ENCODE results near the gene PIGX.

Gene PIGX

DNA sequence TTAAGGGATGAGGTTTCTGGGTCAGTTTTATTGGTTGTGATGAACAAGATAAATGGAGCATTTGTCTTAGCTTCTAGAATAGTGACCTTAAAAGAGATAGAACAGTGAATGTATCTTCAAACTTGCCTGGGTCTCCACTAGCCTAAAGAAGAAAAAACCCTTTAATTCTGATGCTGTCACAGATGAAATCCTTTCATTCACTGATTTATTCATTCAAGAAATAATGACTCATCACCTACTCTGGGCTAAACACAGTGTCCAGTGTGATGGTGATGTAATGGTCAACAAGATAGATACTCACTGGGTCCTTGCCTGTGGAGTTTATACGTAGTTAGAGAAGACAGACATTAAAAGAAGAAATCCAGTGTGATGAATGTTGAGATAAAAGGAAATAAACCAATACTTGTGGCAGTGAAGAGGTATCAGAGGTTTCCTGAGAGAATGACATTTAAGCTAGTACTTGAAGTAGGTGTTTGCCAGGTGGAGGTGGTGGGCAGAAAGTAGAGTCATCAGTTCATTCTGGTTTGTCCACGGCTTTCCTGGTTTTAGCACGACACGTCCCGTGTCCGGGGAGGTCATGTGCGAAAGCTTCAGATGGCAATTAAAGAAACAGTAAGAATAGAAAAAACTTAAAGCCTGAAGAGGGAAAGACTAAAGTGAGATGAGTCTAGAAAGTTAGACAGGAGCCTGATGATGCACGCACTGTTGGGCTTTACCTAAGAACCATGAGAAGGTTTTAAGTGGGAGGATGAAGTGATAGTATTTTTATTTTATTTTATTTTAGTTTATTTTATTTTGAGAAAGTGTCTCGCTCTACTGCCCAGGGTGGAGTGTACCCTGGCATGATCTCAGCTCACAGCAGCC lies 45.9 kb downstream of the PIGX start:
- no peak for DNase-seq (ENCODE audit: low read depth in 3 of 3)

GRCh38 chr3:196763179-196763578 lies 51.0 kb downstream of the PIGX start:
- DNase-seq (ENCODE audit: low read depth in 3 of 3) = no peak

DNA sequence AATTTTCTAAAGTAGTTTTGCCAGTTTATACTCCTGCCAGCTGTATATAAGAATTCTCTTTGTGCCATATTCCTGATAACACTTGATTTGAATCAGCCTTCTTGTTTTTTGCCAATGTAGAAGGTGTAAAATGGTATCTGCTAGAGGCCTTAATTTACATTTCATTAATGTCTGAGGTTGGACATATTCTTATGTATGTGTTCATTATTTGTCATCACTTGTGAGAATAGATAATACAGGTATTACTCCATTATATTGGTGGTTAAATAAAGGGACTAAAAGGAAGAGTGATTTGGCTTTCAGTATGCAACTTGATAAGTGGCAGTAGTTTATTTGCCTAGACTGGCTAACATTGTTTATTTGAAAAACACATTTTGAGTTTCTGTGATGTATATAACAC lies 53.3 kb downstream of the PIGX start:
- no peak for DNase-seq (ENCODE audit: low read depth in 3 of 3)

DNA sequence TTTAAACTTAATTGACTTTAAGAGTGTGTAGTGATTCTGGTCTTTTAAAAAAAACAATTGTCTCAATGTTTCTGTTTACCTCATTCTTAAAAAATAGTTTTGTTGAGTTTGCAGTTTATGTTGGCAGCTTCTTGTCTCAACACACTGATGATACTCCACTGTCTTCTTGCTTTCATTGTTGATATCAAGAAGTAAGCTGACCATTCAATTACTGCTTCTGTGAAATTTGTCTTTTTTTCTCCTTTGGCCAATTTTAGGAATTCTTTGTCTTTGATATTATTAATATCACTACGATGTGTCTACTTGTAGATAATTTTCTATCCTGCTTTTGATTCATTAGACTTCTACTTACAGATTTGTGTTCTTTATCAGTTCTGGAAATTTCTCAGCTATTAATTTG lies 58.9 kb downstream of the PIGX start:
- DNase-seq (ENCODE audit: low read depth in 3 of 3) = no peak

DNA sequence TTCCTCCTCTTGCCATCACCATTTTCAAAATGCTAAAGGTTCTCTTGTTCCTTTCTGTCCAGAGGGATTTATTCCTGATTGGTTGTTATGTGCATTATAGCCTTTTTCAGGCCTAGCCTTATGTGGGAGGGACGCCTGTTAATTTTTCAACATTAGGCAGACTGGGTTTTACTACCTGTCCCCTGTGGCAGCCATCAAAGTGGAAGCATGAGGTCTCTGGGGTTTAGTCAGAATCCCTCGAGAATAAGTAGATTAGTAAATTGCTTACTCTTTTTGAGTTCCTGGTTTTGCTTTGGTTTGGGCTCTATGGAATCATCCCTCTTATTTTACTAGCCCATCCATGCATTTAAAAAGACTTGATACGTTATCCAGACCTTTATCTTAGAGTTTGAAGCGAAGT lies 59.9 kb downstream of the PIGX start:
- DNase-seq (ENCODE audit: low read depth in 3 of 3) = no peak

- no peak for DNase-seq (ENCODE audit: low read depth in 3 of 3)
These were observed 60.7 kb downstream of the PIGX start for GRCh38 chr3:196772897-196773296.

DNA sequence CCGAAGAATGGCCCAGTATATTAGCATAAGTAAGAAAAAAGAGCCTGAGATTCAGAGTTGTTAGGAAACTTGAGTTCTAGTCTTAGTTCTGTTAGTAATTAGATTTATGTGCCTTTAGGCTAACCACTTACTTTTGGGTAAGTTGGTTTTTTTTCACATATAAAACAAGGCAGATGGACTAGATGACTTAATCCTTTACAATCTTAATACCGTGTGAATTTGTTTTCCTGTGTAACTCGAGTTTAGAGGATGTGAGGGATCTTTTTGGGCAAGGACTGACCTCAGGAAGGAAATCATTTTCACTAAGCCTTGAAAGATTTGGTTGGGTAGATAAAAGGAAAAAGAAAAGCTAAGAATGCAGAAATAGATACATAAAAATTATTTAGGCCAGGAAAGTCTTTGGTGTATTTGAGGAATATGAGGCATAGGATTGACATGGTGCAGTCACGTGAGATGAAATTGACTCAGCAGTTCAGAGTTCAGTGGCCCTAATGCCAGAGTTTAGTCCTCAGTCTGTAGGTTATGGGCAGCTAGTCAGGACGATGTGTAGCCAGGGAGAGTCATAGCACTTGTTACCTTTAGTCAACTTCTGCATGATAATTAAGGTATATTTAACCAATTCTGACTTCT lies 62.1 kb downstream of the PIGX start:
- DNase-seq (ENCODE audit: low read depth in 3 of 3) = no peak

DNA sequence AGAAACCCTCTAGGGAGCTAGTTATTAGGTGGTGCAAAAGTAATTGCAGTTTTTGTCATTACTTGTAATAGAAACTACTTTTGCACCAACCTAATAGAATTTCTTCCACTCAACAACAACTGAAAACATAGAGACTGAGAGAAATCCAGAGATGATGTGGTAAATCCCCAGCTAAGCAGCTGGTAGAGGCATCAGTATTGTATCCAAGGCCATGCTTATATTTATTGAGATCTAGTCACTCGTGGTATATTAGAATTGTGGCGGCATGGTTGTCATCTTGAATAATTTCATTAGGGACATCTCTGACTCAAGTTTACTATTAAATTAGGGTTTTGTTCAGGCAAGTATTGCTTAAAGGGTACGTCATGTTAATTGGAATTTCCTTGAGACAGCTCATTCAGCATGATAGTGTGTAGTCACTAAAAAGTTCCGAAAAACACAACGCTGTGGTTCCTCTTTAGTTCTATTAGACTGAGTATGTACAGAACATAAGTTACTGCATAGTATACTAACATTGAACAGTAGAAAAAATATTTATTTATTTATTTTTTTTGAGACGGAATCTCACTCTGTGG lies 62.8 kb downstream of the PIGX start:
- no peak for DNase-seq (ENCODE audit: low read depth in 3 of 3)

- no peak for DNase-seq (ENCODE audit: low read depth in 3 of 3)
These were observed 63.8 kb downstream of the PIGX start for GRCh38 chr3:196775938-196776337.

- no peak for DNase-seq (ENCODE audit: low read depth in 3 of 3)
These were observed 65.7 kb downstream of the PIGX start for GRCh38 chr3:196777836-196778235.

DNA sequence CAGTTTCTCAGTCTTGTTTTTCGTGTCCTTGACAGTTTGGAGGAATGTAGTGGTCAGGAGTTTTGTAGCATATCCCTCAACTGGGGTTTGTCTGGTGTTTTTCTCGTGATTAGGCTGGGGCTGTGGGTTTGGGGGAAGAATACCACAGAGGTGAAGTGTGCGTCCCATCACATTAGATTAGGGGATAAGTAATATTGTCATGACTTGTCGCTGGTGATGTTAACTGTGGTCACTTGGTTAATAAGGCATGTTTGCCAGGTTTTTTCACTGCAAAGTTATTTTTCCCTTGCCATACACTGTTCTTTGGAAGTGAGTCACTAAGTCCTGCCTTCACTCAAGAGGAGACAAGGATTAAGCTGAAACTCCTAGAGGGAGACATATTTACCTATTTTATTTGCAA lies 66.6 kb downstream of the PIGX start:
- no peak for DNase-seq (ENCODE audit: low read depth in 3 of 3)

- no peak for DNase-seq (ENCODE audit: low read depth in 3 of 3)
These were observed 70.3 kb downstream of the PIGX start for GRCh38 chr3:196782511-196782910.
